ENCODE results near the gene CLCN1.

CLCN1 gene

GRCh38 chr7:143295870-143296269 lies 20.0 kb upstream of the CLCN1 start:
- H3K4me3 ChIP-seq (ENCODE audit: low read depth, low read length), result no peak overlapping the region
- H3K9ac ChIP-seq (ENCODE audit: low read depth, low read length), result no peak overlapping the region
- no peaks in the 10 kb centered on the region for H3K4me1 ChIP-seq (ENCODE audit: control insufficient read depth, insufficient read depth, low read length)
- H3K27me3 ChIP-seq (ENCODE audit: control insufficient read depth, insufficient read depth, low read length), result no peaks in the 10 kb centered on the region
- H3K9me3 ChIP-seq (ENCODE audit: control insufficient read depth, insufficient read depth, low read length), result no peaks in the 10 kb centered on the region
- no peak overlapping the region for H3K27ac ChIP-seq (ENCODE audit: low read depth, low read length)
- H3K36me3 ChIP-seq (ENCODE audit: control insufficient read depth, insufficient read depth, low read length), result peaks cover 95% of the 10 kb centered on the region

DNA sequence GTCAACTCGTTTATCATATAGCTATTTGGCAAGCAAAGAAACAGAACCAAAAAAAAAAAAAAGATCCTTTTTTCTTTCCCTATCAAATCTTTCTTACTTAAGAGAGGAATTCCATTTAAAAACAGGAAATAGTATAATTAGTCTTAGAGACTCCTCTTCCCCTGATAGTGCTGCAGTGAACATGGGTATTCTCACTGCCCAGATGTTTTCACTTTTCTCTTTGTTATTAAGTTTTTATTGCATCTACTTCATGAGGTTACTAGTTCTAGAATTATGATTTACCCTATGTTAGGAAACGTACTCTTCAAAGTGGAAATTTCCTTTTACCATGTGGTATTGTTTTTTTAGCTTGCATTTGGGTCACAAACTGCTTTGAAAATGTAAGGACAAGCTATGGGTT lies 19.2 kb upstream of the CLCN1 start:
- Histone ChIP-seq H3K4me1 (ENCODE audit: control insufficient read depth, insufficient read depth, low read length) (no peaks in the 10 kb centered on the region), H3K4me3 (ENCODE audit: low read depth, low read length) (no peak overlapping the region), H3K27me3 (ENCODE audit: control insufficient read depth, insufficient read depth, low read length) (no peaks in the 10 kb centered on the region), H3K9ac (ENCODE audit: low read depth, low read length) (no peak overlapping the region), H3K36me3 (ENCODE audit: control insufficient read depth, insufficient read depth, low read length) (peaks cover 96% of the 10 kb centered on the region), H3K9me3 (ENCODE audit: control insufficient read depth, insufficient read depth, low read length) (no peaks in the 10 kb centered on the region), H3K27ac (ENCODE audit: low read depth, low read length) (no peak overlapping the region)

DNA sequence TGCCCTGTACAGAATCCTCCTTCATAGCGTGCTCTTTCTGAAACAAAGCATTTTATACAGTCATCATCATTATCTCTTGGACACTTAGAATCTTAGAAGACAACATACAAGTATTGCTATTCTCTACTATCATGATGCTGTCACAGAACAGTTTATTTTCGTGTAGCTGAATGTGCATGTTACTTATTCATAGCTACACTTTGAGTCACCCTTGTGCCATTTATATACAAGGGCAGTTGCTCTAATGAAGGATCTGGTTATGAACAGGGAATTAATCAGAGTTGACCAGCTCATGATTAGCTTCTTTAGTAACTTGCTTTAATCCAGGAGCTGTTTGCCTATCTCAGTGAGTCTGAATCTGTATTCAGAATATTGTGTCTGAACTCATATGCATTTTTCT lies 16.6 kb upstream of the CLCN1 start:
- Histone ChIP-seq H3K9me3 (ENCODE audit: control insufficient read depth, insufficient read depth, low read length) (no peaks in the 10 kb centered on the region), H3K9ac (ENCODE audit: low read depth, low read length) (no peak overlapping the region), H3K4me3 (ENCODE audit: low read depth, low read length) (no peak overlapping the region), H3K4me1 (ENCODE audit: control insufficient read depth, insufficient read depth, low read length) (no peaks in the 10 kb centered on the region), H3K27ac (ENCODE audit: low read depth, low read length) (no peak overlapping the region), H3K27me3 (ENCODE audit: control insufficient read depth, insufficient read depth, low read length) (no peaks in the 10 kb centered on the region), H3K36me3 (ENCODE audit: control insufficient read depth, insufficient read depth, low read length) (peaks cover 97% of the 10 kb centered on the region)

DNA sequence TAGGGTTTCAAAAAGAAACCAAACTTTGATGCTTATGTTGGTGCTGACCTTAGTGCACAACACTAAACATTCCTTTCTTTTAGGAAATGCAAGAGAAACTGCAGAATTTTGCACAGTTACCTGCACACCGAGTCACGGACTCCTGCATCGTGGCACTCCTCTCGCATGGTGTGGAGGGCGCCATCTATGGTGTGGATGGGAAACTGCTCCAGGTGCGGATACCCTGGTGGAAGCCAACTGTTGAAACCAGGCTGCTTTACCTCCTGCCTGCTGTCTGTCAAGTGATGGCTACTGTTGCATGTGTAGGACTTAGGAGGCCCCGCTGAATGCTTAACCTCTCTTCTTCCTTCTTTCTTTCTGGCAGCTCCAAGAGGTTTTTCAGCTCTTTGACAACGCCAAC lies 16.1 kb upstream of the CLCN1 start:
- H3K27ac ChIP-seq (ENCODE audit: low read depth, low read length), result no peak overlapping the region
- H3K9me3 ChIP-seq (ENCODE audit: control insufficient read depth, insufficient read depth, low read length), result no peaks in the 10 kb centered on the region
- no peak overlapping the region for H3K9ac ChIP-seq (ENCODE audit: low read depth, low read length)
- no peak overlapping the region for H3K4me3 ChIP-seq (ENCODE audit: low read depth, low read length)
- no peaks in the 10 kb centered on the region for H3K27me3 ChIP-seq (ENCODE audit: control insufficient read depth, insufficient read depth, low read length)
- peaks cover 97% of the 10 kb centered on the region for H3K36me3 ChIP-seq (ENCODE audit: control insufficient read depth, insufficient read depth, low read length)
- no peaks in the 10 kb centered on the region for H3K4me1 ChIP-seq (ENCODE audit: control insufficient read depth, insufficient read depth, low read length)

DNA sequence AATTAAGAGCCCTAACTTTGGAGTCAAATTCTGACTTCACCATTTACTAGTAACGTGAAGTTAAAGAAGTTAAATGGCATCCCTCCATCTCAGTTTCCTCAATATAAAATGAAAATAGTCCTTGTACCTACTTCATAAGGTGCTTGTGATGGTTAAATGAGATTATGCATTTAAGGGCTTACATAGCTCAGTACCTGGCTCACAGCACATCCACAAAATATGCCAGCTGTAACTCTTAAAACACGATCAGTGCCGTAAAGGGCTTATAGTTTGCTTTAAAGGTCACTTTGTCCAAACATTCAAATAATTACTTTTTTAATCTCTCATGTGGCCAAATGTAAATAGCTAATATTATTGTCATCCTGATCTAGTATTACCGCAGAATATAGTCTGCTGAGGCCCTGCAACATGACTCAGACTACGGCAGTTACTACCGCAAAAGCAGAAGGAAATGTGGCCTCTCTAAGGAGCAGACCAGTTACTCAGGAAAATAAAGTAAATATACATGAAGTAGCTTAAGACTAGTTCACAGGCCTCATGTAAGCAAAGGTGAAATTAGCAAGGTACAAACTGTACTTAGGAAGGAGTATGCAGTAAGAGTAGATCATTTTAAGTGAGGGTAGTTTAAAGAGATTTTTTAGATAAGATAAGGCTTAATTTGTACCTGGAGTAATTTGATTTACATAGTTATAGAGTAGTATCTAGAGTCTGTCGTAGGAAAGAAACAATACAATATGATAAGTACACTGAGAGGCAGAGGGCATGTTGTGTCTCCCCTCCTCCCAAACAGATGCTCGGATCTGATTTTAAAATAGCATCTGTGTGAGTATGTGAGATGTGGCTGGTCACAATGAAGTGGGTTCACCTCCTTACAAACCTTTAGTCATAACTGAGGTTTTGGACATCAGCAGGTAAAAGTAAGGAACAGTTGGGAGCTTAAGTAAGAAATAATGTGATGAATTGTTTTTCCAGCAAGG lies 14.7 kb upstream of the CLCN1 start:
- no peak overlapping the region for H3K27ac ChIP-seq (ENCODE audit: low read depth, low read length)
- peaks cover 95% of the 10 kb centered on the region for H3K36me3 ChIP-seq (ENCODE audit: control insufficient read depth, insufficient read depth, low read length)
- no peak overlapping the region for H3K4me3 ChIP-seq (ENCODE audit: low read depth, low read length)
- H3K9ac ChIP-seq (ENCODE audit: low read depth, low read length), result no peak overlapping the region
- no peaks in the 10 kb centered on the region for H3K27me3 ChIP-seq (ENCODE audit: control insufficient read depth, insufficient read depth, low read length)
- H3K9me3 ChIP-seq (ENCODE audit: control insufficient read depth, insufficient read depth, low read length), result no peaks in the 10 kb centered on the region
- H3K4me1 ChIP-seq (ENCODE audit: control insufficient read depth, insufficient read depth, low read length), result no peaks in the 10 kb centered on the region

GRCh38 chr7:143303733-143304132 lies 12.2 kb upstream of the CLCN1 start:
- Histone ChIP-seq H3K27ac (ENCODE audit: low read depth, low read length) (no peak overlapping the region), H3K27me3 (ENCODE audit: control insufficient read depth, insufficient read depth, low read length) (no peaks in the 10 kb centered on the region), H3K9ac (ENCODE audit: low read depth, low read length) (no peak overlapping the region), H3K4me1 (ENCODE audit: control insufficient read depth, insufficient read depth, low read length) (no peaks in the 10 kb centered on the region), H3K4me3 (ENCODE audit: low read depth, low read length) (no peak overlapping the region), H3K9me3 (ENCODE audit: control insufficient read depth, insufficient read depth, low read length) (no peaks in the 10 kb centered on the region), H3K36me3 (ENCODE audit: control insufficient read depth, insufficient read depth, low read length) (peaks cover 90% of the 10 kb centered on the region)

GRCh38 chr7:143304938-143305337 lies 11.0 kb upstream of the CLCN1 start:
- H3K27ac ChIP-seq (ENCODE audit: low read depth, low read length), result no peak overlapping the region
- no peak overlapping the region for H3K9ac ChIP-seq (ENCODE audit: low read depth, low read length)
- no peaks in the 10 kb centered on the region for H3K9me3 ChIP-seq (ENCODE audit: control insufficient read depth, insufficient read depth, low read length)
- H3K36me3 ChIP-seq (ENCODE audit: control insufficient read depth, insufficient read depth, low read length), result peaks cover 78% of the 10 kb centered on the region
- no peaks in the 10 kb centered on the region for H3K4me1 ChIP-seq (ENCODE audit: control insufficient read depth, insufficient read depth, low read length)
- no peak overlapping the region for H3K4me3 ChIP-seq (ENCODE audit: low read depth, low read length)
- no peaks in the 10 kb centered on the region for H3K27me3 ChIP-seq (ENCODE audit: control insufficient read depth, insufficient read depth, low read length)

DNA sequence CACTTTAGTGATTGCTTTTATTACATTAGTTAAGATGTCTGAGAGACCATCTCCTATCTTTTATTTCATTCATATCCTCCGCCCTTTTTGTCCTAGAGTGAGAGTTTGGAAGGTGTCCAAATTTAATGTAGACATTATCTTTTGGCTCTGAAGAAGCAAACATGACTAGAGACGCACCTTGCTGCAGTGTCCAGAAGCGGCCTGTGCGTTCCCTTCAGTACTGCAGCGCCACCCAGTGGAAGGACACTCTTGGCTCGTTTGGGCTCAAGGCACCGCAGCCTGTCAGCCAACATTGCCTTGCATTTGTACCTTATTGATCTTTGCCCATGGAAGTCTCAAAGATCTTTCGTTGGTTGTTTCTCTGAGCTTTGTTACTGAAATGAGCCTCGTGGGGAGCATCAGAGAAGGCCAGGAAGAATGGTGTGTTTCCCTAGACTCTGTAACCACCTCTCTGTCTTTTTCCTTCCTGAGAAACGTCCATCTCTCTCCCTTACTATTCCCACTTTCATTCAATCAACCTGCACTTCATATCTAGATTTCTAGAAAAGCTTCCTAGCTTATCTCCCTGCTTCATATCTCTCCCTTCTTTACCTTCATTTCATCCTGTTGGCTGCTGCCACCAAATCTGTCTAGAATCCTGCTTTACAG lies 10.4 kb upstream of the CLCN1 start:
- Histone ChIP-seq H3K4me3 (ENCODE audit: low read depth, low read length) (no peak overlapping the region), H3K4me1 (ENCODE audit: control insufficient read depth, insufficient read depth, low read length) (no peaks in the 10 kb centered on the region), H3K27me3 (ENCODE audit: control insufficient read depth, insufficient read depth, low read length) (no peaks in the 10 kb centered on the region), H3K36me3 (ENCODE audit: control insufficient read depth, insufficient read depth, low read length) (peaks cover 72% of the 10 kb centered on the region), H3K9me3 (ENCODE audit: control insufficient read depth, insufficient read depth, low read length) (no peaks in the 10 kb centered on the region), H3K9ac (ENCODE audit: low read depth, low read length) (no peak overlapping the region), H3K27ac (ENCODE audit: low read depth, low read length) (no peak overlapping the region)

DNA sequence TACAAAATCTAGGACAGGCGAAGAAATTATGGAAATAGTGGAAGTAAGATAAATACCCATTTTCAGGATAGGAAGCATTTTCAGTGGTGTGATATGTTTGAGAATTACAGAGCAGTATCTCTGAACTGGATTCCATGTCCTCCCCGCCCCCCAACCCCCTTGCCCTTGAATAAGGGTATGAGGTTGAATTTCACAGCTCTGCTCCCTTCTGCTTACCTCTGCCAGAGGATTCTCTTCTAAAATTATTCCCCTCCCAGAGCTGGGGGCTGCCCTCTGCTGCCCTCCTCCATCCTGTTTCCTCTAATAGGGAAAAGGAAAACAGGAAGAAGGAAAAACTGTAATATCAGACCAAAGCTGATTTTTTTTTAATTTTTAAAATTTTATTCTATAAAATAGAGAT lies 7.3 kb upstream of the CLCN1 start:
- Histone ChIP-seq H3K36me3 (ENCODE audit: control insufficient read depth, insufficient read depth, low read length) (peaks cover 41% of the 10 kb centered on the region), H3K27me3 (ENCODE audit: control insufficient read depth, insufficient read depth, low read length) (no peaks in the 10 kb centered on the region), H3K4me1 (ENCODE audit: control insufficient read depth, insufficient read depth, low read length) (no peaks in the 10 kb centered on the region)

GRCh38 chr7:143314127-143314526 lies 1.8 kb upstream of the CLCN1 start:
- no peaks in the 10 kb centered on the region for H3K9me3 ChIP-seq (ENCODE audit: control insufficient read depth, insufficient read depth, low read length)
- H3K9ac ChIP-seq (ENCODE audit: low read depth, low read length), result no peak overlapping the region

More for the DNA sequence above, 7.3 kb upstream of the CLCN1 start:
- Histone ChIP-seq H3K9ac (ENCODE audit: low read depth, low read length) (no peak overlapping the region), H3K4me3 (ENCODE audit: low read depth, low read length) (no peak overlapping the region), H3K9me3 (ENCODE audit: control insufficient read depth, insufficient read depth, low read length) (no peaks in the 10 kb centered on the region), H3K27ac (ENCODE audit: low read depth, low read length) (no peak overlapping the region)

GRCh38 chr7:143316492-143316891 lies 581 bp downstream of the CLCN1 start:
- Histone ChIP-seq H3K36me3 (ENCODE audit: control insufficient read depth, insufficient read depth, low read length) (no peaks in the 10 kb centered on the region), H3K4me1 (ENCODE audit: control insufficient read depth, insufficient read depth, low read length) (no peaks in the 10 kb centered on the region), H3K9me3 (ENCODE audit: control insufficient read depth, insufficient read depth, low read length) (no peaks in the 10 kb centered on the region), H3K27ac (ENCODE audit: low read depth, low read length) (no peak overlapping the region), H3K9ac (ENCODE audit: low read depth, low read length) (no peak overlapping the region), H3K4me3 (ENCODE audit: low read depth, low read length) (no peak overlapping the region), H3K27me3 (ENCODE audit: control insufficient read depth, insufficient read depth, low read length) (no peaks in the 10 kb centered on the region)

More at GRCh38 chr7:143314127-143314526, 1.8 kb upstream of the CLCN1 start:
- H3K27ac ChIP-seq (ENCODE audit: low read depth, low read length), result no peak overlapping the region
- H3K4me3 ChIP-seq (ENCODE audit: low read depth, low read length), result no peak overlapping the region
- no peaks in the 10 kb centered on the region for H3K36me3 ChIP-seq (ENCODE audit: control insufficient read depth, insufficient read depth, low read length)
- H3K27me3 ChIP-seq (ENCODE audit: control insufficient read depth, insufficient read depth, low read length), result no peaks in the 10 kb centered on the region
- H3K4me1 ChIP-seq (ENCODE audit: control insufficient read depth, insufficient read depth, low read length), result no peaks in the 10 kb centered on the region

Measured in HUES48 (cell line).